Testis (tissue), 2 donors: Measurements from ENCODE around the gene CASP2.

Source experiments
- POLR2A ChIP-seq: fragments of 450-650 bp; IDR thresholded peaks from one replicate; pipeline ENCODE4 v1.6.1; 2017; ENCODE audit warnings: antibody characterized with exemption, mild to moderate bottlenecking, moderate library complexity
- TF ChIP-seq, protein P1 (sequence below), 3 experiments: fragments of 450-650 bp in 2 of 3; fragments of 200-600 bp in 1 of 3; sonication (generic) in 1 of 3; IDR thresholded peaks; one replicate each; pipeline ENCODE4 v1.5.1; 2016 to 2019; ENCODE audit warnings: antibody characterized with exemption in 3 of 3, mild to moderate bottlenecking in 2 of 3, moderate library complexity in 1 of 3

DNA sequence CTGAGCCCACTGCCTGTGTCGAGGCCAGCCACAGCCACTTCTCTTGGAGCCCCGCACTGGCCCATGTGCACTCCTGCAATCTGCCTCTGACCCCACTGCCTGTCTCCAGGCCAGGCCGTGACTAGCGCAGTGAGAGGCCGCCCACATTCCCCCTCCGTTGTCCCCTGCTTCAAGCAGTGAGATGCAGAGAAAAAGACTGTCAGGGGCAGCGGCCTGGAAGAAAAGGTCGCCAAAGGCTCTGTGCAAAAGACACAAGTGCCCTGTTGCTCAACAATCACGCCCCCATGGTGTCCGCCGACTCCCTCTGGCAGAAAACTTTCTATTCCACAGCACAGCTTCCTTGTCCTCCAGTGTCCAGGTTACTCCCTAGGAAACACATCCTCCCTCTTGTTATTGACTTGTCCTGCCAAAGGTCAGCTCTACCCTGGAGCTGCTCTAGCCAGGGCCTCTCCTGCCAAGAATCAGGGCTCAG, 64.4 kb downstream of the CASP2 start:
- no peak for TF ChIP-seq POLR2A
- TF ChIP-seq, protein P1, sequence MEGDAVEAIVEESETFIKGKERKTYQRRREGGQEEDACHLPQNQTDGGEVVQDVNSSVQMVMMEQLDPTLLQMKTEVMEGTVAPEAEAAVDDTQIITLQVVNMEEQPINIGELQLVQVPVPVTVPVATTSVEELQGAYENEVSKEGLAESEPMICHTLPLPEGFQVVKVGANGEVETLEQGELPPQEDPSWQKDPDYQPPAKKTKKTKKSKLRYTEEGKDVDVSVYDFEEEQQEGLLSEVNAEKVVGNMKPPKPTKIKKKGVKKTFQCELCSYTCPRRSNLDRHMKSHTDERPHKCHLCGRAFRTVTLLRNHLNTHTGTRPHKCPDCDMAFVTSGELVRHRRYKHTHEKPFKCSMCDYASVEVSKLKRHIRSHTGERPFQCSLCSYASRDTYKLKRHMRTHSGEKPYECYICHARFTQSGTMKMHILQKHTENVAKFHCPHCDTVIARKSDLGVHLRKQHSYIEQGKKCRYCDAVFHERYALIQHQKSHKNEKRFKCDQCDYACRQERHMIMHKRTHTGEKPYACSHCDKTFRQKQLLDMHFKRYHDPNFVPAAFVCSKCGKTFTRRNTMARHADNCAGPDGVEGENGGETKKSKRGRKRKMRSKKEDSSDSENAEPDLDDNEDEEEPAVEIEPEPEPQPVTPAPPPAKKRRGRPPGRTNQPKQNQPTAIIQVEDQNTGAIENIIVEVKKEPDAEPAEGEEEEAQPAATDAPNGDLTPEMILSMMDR (IDR thresholded peaks at IDR 0.05): no peak
